Progenitor cell of endocrine pancreas (in vitro differentiated cells): ENCODE results near the gene CCDC181. TPM values are rescaled to one million over a fixed set of nuclear protein-coding genes. Genes with fewer than 3 reads are reported as not detected.

Experiments used
- DNase-seq: peaks from one replicate; pipeline ENCODE4 v3.0.0; 2021; ENCODE audit warnings: low spot score; ENCODE audit not compliant: unreplicated experiment
- H3K27ac Mint-ChIP-seq: 2 replicates; pipeline ENCODE4 v1.8.0; 2021; ENCODE audit warnings: mild to moderate bottlenecking, moderate library complexity, mixed read lengths
- H3K27me3 Mint-ChIP-seq: 2 replicates; pipeline ENCODE4 v1.8.0; 2021; ENCODE audit warnings: mixed read lengths
- H3K36me3 Mint-ChIP-seq: 2 replicates; pipeline ENCODE4 v1.8.0; 2022; ENCODE audit warnings: mixed read lengths; ENCODE audit not compliant: insufficient read depth
- H3K4me1 Mint-ChIP-seq: 2 replicates; pipeline ENCODE4 v1.8.0; 2021; ENCODE audit warnings: low read depth, mixed read lengths
- H3K4me3 Mint-ChIP-seq: 2 replicates; pipeline ENCODE4 v1.8.0; 2021; ENCODE audit warnings: low read depth, mild to moderate bottlenecking, moderate library complexity, mixed read lengths
- H3K9me3 Mint-ChIP-seq: 2 replicates; pipeline ENCODE4 v1.8.0; 2021; ENCODE audit warnings: low read depth, mixed read lengths
- CTCF ChIP-seq: fragments of 200-600 bp; sonication (generic); IDR thresholded peaks from one replicate; pipeline ENCODE4 v1.5.0; 2021; ENCODE audit warnings: antibody characterized with exemption, mild to moderate bottlenecking; ENCODE audit not compliant: unreplicated experiment
- total RNA-seq: library from RNA; stranded (reverse); gene quantifications from 2 replicates; pipeline ENCODE4 v1.2.1, GENCODE V29; 2021

The CCDC181 gene
- total RNA-seq, 1 donor from 2014 or later, result 8.2 TPM

GRCh38 chr1:169468982-169469381 is 41.7 kb upstream of the CCDC181 start:
- no peaks in the 10 kb centered on the region for H3K4me1 Mint-ChIP-seq
- no peak for TF ChIP-seq CTCF
- H3K27me3 Mint-ChIP-seq, result no peaks in the 10 kb centered on the region
- H3K27ac Mint-ChIP-seq, result no peak overlapping the region
- H3K4me3 Mint-ChIP-seq, result no peak overlapping the region
- no peaks in the 10 kb centered on the region for H3K9me3 Mint-ChIP-seq
- no peak for DNase-seq
- H3K36me3 Mint-ChIP-seq, result peaks cover 11% of the 10 kb centered on the region

DNA sequence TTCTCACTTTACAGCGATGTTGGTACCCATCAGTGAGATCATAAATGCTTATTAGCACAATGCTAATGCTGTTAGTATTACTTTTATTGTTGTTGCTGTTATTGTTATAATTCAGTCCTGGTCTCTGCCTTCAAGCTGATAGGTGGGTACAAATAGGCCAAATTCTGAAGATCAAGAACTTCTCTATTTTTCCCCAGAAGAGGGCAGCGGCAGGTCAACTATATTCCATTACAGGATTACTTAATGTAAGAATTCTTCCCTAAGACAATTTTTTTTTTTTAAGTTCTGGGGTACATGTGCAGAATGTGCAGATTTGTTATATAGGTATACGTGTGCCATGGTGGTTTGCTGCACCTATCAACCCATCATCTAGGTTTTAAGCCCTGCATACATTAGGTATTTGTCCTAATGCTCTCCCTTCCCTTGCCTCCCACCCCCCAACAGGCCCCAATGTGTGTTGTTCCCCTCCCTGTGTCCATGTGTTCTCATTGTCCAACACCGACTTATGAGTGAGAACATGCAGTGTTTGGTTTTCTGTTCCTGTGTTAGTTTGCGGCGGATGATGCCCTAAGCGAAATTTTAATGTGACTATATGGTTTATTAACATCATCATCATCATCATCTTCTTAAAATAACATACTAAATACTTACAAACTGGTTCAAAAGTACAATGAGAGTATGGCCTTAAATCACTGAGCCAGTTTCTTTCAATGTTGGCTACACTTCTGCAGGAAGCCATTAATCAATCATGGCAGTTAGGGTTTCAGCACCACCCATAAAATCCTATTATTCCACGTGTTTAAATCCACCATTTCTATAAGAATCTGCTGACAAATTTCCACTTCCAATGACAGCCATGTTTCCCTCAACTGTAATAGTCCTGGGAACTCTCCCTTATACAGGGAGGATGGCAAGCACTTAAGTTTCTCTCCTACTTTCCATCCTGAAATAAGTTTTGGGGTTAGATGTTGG is 39.3 kb upstream of the CCDC181 start:
- no peaks in the 10 kb centered on the region for H3K4me1 Mint-ChIP-seq
- peaks cover 11% of the 10 kb centered on the region for H3K36me3 Mint-ChIP-seq
- no peaks in the 10 kb centered on the region for H3K9me3 Mint-ChIP-seq
- H3K4me3 Mint-ChIP-seq, result no peak overlapping the region
- no peak for DNase-seq
- peak overlapping the region; percentile 68 for H3K27ac Mint-ChIP-seq
- peak; percentile 51 for TF ChIP-seq CTCF
- no peaks in the 10 kb centered on the region for H3K27me3 Mint-ChIP-seq

- H3K9me3 Mint-ChIP-seq, result no peaks in the 10 kb centered on the region
- no peaks in the 10 kb centered on the region for H3K27me3 Mint-ChIP-seq
- no peak overlapping the region for H3K27ac Mint-ChIP-seq
- no peaks in the 10 kb centered on the region for H3K4me1 Mint-ChIP-seq
- H3K36me3 Mint-ChIP-seq, result peaks cover 11% of the 10 kb centered on the region
- TF ChIP-seq CTCF, result no peak
- no peak overlapping the region for H3K4me3 Mint-ChIP-seq
- no peak for DNase-seq
These were observed 38.0 kb upstream of the CCDC181 start for GRCh38 chr1:169465281-169465680.

GRCh38 chr1:169462385-169462784 is 35.1 kb upstream of the CCDC181 start:
- H3K27me3 Mint-ChIP-seq, result no peaks in the 10 kb centered on the region
- no peak overlapping the region for H3K27ac Mint-ChIP-seq
- H3K36me3 Mint-ChIP-seq, result peaks cover 3% of the 10 kb centered on the region
- H3K4me3 Mint-ChIP-seq, result no peak overlapping the region
- no peak for DNase-seq
- TF ChIP-seq CTCF, result no peak
- no peaks in the 10 kb centered on the region for H3K4me1 Mint-ChIP-seq
- peaks cover under 1% of the 10 kb centered on the region for H3K9me3 Mint-ChIP-seq

DNA sequence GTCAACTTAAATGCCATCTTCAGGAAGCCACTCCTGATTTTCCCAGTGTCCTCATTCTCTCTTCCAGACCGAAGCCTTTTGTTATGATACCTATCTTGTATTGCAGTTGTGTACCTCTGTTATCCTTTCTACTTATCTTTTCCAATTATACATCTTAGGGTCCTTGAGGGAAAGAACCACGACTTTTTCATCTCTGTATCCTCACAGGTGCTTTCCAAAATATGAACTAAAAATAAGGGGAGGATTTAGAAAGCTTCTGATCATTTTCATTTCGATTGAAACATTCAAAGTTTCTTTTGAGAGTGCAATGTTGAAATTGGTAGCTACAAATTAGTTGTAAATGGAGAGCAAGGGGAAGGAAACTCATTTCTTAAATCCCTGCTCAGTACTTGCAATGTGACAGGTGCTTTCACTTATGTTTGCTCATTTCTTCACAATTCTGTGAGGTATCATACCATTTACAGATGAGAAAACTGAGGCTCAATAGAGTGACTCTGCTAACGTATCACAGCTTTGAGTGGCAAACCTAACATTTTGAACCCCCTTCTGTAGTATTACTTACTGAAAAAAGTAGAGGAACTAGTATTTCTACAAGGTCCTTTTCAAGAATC is 34.2 kb upstream of the CCDC181 start:
- H3K36me3 Mint-ChIP-seq, result peaks cover 2% of the 10 kb centered on the region
- H3K9me3 Mint-ChIP-seq, result peaks cover 9% of the 10 kb centered on the region
- H3K27ac Mint-ChIP-seq, result no peak overlapping the region
- no peak for DNase-seq
- no peak for TF ChIP-seq CTCF
- no peaks in the 10 kb centered on the region for H3K27me3 Mint-ChIP-seq
- no peaks in the 10 kb centered on the region for H3K4me1 Mint-ChIP-seq
- H3K4me3 Mint-ChIP-seq, result no peak overlapping the region
